Smooth muscle cell (in vitro differentiated cells): ENCODE measurements around the gene CCL11. TPM values are rescaled to one million over a fixed set of nuclear protein-coding genes. Genes with fewer than 3 reads are reported as not detected.

Source experiments
- DNase-seq: peaks from one replicate; lab custom pipeline; 2025; ENCODE audit not compliant: unreplicated experiment; lab: John Stamatoyannopoulos, UW
- H2AFZ ChIP-seq: fragments of 200-600 bp; sonication (generic); 2 replicates; pipeline ENCODE4 v1.6.0; 2016; ENCODE audit warnings: antibody characterized with exemption, low read depth, mild to moderate bottlenecking
- H3F3A ChIP-seq: fragments of 200-600 bp; sonication (generic); 2 replicates; pipeline ENCODE4 v1.6.0; 2017; ENCODE audit warnings: antibody characterized with exemption, low read depth
- H3K27ac ChIP-seq: fragments of 200-600 bp; sonication (generic); 2 replicates; pipeline ENCODE4 v1.5.1; 2016; ENCODE audit warnings: low read depth, mild to moderate bottlenecking
- H3K27me3 ChIP-seq: fragments of 200-600 bp; sonication (generic); 2 replicates; pipeline ENCODE4 v1.6.1; 2016; ENCODE audit warnings: low read depth, mild to moderate bottlenecking
- H3K36me3 ChIP-seq: fragments of 200-600 bp; sonication (generic); 2 replicates; pipeline ENCODE4 v1.5.1; 2016; ENCODE audit warnings: low read depth
- H3K4me1 ChIP-seq: fragments of 200-600 bp; sonication (generic); 2 replicates; pipeline ENCODE4 v1.5.1; 2016; ENCODE audit warnings: low read depth
- H3K4me2 ChIP-seq: fragments of 200-600 bp; sonication (generic); 2 replicates; pipeline ENCODE4 v1.6.0; 2016; ENCODE audit warnings: mild to moderate bottlenecking
- H3K4me3 ChIP-seq: fragments of 200-600 bp; sonication (generic); 2 replicates; pipeline ENCODE4 v1.5.1; 2016; ENCODE audit warnings: mild to moderate bottlenecking
- H3K79me2 ChIP-seq: fragments of 200-600 bp; sonication (generic); 2 replicates; pipeline ENCODE4 v1.6.0; 2016; ENCODE audit warnings: low read depth, mild to moderate bottlenecking
- H3K9ac ChIP-seq: fragments of 200-600 bp; sonication (generic); 2 replicates; pipeline ENCODE4 v1.6.0; 2016; ENCODE audit warnings: low read depth
- H3K9me3 ChIP-seq: fragments of 200-600 bp; sonication (generic); replicated peaks from 2 replicates; pipeline ENCODE4 v1.5.1; 2016; ENCODE audit warnings: low read depth
- H4K20me1 ChIP-seq: fragments of 200-600 bp; sonication (generic); 2 replicates; pipeline ENCODE4 v1.6.0; 2016; ENCODE audit warnings: low read depth
- WGBS: methylation state at CpG from one replicate; pipeline ENCODE4 v1.1.7; 2016; ENCODE audit warnings: low lambda C conversion rate; 5-methylcytosine and 5-hydroxymethylcytosine counted together
- polyA plus RNA-seq: library from polyadenylated mRNA; unstranded; fragments of >200 nt; fragmentation: Nextera tagmentation; extraction: Ambion mirVana; gene quantifications from 2 replicates; pipeline ENCODE4 v1.2.1, GENCODE V29; 2016
- total RNA-seq: library from RNA; depleted of rRNA; stranded (reverse); fragments of >200 nt; gene quantifications from 2 replicates; pipeline ENCODE4 v1.2.3, GENCODE V29; 2014
- TF ChIP-seq, protein P1 (sequence below): fragments of 200-600 bp; sonication (generic); IDR thresholded peaks from 2 replicates; pipeline ENCODE4 v1.5.1; 2017; ENCODE audit warnings: borderline replicate concordance, mild to moderate bottlenecking, antibody characterized with exemption; ENCODE audit not compliant: insufficient read depth, poor library complexity, severe bottlenecking

Gene CCL11
- total and polyA plus RNA-seq, 2 experiments from 2014 or later: not detected

DNA sequence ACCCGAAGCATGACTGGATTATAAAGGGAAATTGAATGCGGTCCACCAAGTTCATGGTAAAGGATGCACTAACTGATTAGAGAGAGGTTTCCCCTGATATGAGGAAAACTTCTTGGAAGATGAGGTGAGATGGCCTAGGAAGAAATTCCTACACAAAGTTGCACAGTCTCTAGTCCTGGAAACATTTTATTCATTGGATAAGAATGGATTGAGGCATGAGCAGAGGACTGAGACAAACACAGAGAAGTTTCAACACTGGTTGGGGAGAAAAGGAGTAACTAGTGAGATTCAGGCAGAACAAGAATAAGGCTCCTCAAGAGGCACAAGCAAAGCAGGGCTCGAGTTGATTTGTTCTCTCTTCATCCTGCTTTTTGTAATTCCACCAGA lies 32.4 kb upstream of the CCL11 start:
- Histone ChIP-seq H3K79me2 (no peaks in the 10 kb centered on the region), H3K27me3 (no peaks in the 10 kb centered on the region), H2AFZ (no peak overlapping the region), H3K9ac (peak overlapping the region; percentile 73), H3K4me1 (peaks cover 24% of the 10 kb centered on the region), H3K4me2 (peak overlapping the region; percentile 75), H3K9me3 (no peaks in the 10 kb centered on the region), H3K4me3 (no peak overlapping the region), H3K27ac (peak overlapping the region; percentile 95), H4K20me1 (no peaks in the 10 kb centered on the region), H3K36me3 (no peaks in the 10 kb centered on the region), H3F3A (peaks cover 18% of the 10 kb centered on the region)
- TF ChIP-seq, protein P1, sequence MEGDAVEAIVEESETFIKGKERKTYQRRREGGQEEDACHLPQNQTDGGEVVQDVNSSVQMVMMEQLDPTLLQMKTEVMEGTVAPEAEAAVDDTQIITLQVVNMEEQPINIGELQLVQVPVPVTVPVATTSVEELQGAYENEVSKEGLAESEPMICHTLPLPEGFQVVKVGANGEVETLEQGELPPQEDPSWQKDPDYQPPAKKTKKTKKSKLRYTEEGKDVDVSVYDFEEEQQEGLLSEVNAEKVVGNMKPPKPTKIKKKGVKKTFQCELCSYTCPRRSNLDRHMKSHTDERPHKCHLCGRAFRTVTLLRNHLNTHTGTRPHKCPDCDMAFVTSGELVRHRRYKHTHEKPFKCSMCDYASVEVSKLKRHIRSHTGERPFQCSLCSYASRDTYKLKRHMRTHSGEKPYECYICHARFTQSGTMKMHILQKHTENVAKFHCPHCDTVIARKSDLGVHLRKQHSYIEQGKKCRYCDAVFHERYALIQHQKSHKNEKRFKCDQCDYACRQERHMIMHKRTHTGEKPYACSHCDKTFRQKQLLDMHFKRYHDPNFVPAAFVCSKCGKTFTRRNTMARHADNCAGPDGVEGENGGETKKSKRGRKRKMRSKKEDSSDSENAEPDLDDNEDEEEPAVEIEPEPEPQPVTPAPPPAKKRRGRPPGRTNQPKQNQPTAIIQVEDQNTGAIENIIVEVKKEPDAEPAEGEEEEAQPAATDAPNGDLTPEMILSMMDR: no peak
- WGBS: 49% methylated on average over 3 of the region's 3 CpGs
- no peak for DNase-seq

DNA sequence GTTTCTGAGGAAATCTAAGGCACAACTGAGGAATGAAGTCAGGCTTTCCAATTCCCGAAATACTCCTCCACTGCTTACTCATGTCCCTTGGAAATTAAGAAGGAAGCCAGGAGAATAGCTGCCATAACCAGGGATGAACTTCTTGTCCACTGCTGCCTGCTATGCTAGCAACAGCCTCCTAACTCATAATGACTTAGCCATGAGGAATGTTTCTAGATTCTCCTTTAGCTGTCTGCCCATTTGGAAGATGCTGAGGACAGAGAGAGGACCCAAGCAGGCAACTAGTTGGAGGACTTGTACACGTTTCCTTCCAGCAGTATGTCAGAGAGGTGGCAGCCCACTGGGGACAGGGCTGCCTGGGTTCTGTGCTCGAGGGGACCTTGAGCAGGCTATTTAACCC lies 31.4 kb upstream of the CCL11 start:
- Histone ChIP-seq H3K4me2 (peak overlapping the region; percentile 83), H3K9me3 (no peaks in the 10 kb centered on the region), H3K4me1 (peaks cover 24% of the 10 kb centered on the region), H3K9ac (peak overlapping the region; percentile 73), H3K27me3 (no peaks in the 10 kb centered on the region), H3K4me3 (no peak overlapping the region), H4K20me1 (no peaks in the 10 kb centered on the region), H2AFZ (no peak overlapping the region), H3K79me2 (no peaks in the 10 kb centered on the region), H3K27ac (peak overlapping the region; percentile 95), H3K36me3 (no peaks in the 10 kb centered on the region), H3F3A (peaks cover 18% of the 10 kb centered on the region)
- WGBS: 32% methylated on average over 3 of the region's 3 CpGs
- TF ChIP-seq, protein P1: no peak
- DNase-seq: no peak

DNA sequence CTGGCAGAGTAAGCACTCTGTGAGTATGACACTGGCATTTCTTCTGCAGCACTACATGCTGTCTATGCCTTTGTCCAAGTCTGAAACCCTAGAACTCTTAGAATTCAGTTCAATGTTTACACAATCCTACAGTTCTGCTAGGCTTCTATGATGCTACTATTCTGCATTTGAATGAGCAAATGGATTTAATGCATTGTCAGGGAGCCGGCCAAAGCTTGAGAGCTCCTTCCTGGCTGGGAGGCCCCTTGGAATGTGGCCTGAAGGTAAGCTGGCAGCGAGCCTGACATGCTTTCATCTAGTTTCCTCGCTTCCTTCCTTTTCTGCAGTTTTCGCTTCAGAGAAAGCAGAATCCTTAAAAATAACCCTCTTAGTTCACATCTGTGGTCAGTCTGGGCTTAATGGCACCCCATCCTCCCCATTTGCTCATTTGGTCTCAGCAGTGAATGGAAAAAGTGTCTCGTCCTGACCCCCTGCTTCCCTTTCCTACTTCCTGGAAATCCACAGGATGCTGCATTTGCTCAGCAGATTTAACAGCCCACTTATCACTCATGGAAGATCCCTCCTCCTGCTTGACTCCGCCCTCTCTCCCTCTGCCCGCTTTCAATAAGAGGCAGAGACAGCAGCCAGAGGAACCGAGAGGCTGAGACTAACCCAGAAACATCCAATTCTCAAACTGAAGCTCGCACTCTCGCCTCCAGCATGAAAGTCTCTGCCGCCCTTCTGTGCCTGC lies 30.7 kb upstream of the CCL11 start, which contains the start of gene CCL2:
Gene CCL2 (plus strand): TSS at position 635 of the 730 bp plus-strand sequence. CDS start 65 bp downstream, at position 700.
- 4% methylated on average over 11 of the region's 11 CpGs for WGBS
- H3K9ac ChIP-seq: peak within 1 kb of the TSS; percentile 23
- no peaks in the 10 kb centered on the region for H3K9me3 ChIP-seq
- no peaks in the 10 kb centered on the region for H3K27me3 ChIP-seq
- peak within 1 kb of the TSS; percentile 83 for H3K4me2 ChIP-seq
- H2AFZ ChIP-seq: peak within 1 kb of the TSS; percentile 77
- H3F3A ChIP-seq: peaks cover 18% of the 10 kb centered on the region
- H3K79me2 ChIP-seq: no peaks in the 10 kb centered on the region
- no peak for DNase-seq
- peak within 1 kb of the TSS; percentile 41 for H3K4me3 ChIP-seq
- peak within 1 kb of the TSS; percentile 95 for H3K27ac ChIP-seq
- TF ChIP-seq, protein P1: no peak
- H3K36me3 ChIP-seq: no peaks in the 10 kb centered on the region
- peaks cover 24% of the 10 kb centered on the region for H3K4me1 ChIP-seq
- no peaks in the 10 kb centered on the region for H4K20me1 ChIP-seq

DNA sequence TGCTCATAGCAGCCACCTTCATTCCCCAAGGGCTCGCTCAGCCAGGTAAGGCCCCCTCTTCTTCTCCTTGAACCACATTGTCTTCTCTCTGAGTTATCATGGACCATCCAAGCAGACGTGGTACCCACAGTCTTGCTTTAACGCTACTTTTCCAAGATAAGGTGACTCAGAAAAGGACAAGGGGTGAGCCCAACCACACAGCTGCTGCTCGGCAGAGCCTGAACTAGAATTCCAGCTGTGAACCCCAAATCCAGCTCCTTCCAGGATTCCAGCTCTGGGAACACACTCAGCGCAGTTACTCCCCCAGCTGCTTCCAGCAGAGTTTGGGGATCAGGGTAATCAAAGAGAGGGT lies 30.2 kb upstream of the CCL11 start:
- TF ChIP-seq, protein P1: no peak
- Histone ChIP-seq H3K9me3 (no peaks in the 10 kb centered on the region), H3F3A (peaks cover 18% of the 10 kb centered on the region), H3K4me2 (peak overlapping the region; percentile 83), H4K20me1 (no peaks in the 10 kb centered on the region), H3K4me3 (peak overlapping the region; percentile 41), H3K36me3 (no peaks in the 10 kb centered on the region), H3K4me1 (peaks cover 24% of the 10 kb centered on the region), H3K27ac (peak overlapping the region; percentile 95), H3K79me2 (no peaks in the 10 kb centered on the region), H3K27me3 (no peaks in the 10 kb centered on the region), H3K9ac (no peak overlapping the region), H2AFZ (peak overlapping the region; percentile 77)
- no peak for DNase-seq
- WGBS: 30% methylated on average over 5 of the region's 5 CpGs
